CD4-positive, alpha-beta T cell treated with Interleukin-21 for 1 hour (primary cell): Measurements from ENCODE around the gene VWA8.
"Not testable (repeated sequence)": the region's sequence is repeated elsewhere in the genome, so short reads cannot be mapped to it uniquely, and the experiment has no call there.

Experiments
- DNase-seq: peaks from one replicate; pipeline ENCODE4 v3.0.0-alpha.2; 2020

The VWA8 gene

GRCh38 chr13:41848435-41849255, 112.3 kb downstream of the VWA8 start:
- peak; percentile 6 for DNase-seq

GRCh38 chr13:41847216-41847615, 113.7 kb downstream of the VWA8 start:
- DNase-seq, result no peak

DNA sequence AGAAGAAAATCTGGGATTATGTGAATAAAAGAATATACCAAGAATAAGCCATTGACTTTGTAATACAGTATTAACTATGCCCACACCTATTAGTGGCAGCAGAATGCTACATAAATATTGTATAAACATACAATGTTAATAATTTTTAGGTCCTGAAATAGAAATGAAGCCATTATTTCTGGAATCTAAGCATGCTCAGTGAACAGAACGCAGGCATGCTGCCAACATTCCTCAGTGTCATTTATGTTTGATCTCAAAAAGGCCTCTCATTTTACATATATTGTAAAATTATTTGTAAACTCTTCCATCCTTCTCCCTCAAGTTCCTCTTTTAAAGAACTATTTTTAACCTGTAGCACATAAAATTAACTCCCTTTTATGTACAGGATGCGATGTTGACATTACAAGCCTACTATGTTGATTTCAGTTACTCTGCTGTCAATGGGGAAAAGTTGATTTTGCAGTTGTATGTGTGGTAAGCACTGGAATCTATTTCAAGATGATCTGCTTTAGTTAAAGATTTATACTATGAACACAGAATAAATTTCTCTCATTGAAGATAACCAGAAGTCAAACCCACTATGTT, 118.8 kb downstream of the VWA8 start:
- DNase-seq, result no peak

DNA sequence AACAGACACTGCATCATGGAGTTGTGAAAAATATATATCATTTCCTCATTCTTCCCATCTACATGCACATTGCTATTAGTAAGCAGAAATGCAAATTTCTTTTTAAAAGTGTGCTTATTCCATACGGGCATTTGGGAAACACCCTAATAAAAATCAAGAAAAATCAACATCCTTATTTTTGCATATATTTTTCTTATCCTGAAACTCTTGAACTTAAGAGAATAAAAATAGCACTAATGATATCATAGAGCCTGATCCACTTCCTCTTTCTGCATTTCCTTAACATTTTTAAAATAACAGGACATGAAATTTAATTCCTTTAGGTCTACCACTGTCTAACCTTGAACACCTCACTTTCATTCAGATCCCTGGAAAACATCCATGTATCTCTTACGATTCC, 123.3 kb downstream of the VWA8 start:
- no peak for DNase-seq

- DNase-seq, result no peak
Measured at GRCh38 chr13:41835871-41836270, 125.0 kb downstream of the VWA8 start.

DNA sequence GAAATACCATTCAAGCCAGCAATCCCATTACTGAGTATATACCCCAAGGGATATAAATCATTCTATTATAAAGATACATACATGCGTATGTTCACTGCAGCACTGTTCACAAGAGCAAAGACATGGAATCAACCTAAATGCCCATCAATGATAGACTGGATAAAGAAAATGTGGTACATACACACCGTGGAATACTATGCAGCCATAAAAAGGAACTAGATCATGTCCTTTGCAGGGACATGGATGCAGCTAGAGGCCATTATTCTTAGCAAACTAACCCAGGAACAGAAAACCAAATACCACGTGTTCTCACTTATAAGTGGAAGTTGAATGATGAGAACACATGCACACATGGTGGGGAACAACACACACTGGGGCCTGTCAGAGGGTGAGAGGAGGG, 126.2 kb downstream of the VWA8 start:
- not testable (repeated sequence) for DNase-seq

- no peak for DNase-seq
Measured at GRCh38 chr13:41833831-41834230, 127.1 kb downstream of the VWA8 start.

- DNase-seq, result no peak
Measured at GRCh38 chr13:41833201-41833600, 127.7 kb downstream of the VWA8 start.

GRCh38 chr13:41827507-41828213, 133.2 kb downstream of the VWA8 start:
- DNase-seq, result no peak

DNA sequence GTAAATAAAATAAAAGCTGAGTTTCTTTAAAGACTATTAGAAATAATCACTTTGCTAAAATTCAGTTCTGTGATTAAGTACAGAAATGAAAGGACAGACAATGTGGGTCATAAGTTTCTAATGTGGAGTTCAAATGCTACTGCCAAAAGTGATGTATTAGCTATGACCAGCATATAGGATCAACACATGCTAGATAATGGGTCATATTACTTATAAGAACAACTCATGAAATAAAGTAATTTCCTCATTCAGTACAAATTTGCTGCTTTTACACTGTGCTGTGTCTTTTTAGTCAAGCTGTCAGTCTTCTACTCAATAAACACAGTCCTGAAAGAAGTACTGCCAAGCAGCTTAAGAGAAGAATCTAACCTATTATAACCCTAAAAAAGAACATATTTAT, 135.2 kb downstream of the VWA8 start:
- DNase-seq, result no peak

DNA sequence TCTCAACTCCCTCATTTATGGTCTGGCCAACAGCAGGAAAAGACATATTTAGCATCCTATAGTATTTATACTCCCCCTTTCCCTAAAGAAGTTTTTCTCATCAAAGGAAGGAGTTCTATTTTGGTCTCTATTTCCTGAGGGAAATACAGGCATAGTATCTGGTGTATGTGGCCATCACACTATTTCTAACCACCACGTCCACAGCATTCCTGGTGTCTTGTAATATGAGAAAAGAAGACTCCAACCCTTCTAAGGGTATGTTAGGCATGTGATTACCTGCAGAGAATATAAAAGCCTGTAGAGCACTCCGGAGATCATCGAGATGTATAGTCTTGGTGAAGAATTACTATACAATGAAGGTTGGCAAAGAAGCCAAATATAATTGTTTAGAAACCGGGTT, 137.4 kb downstream of the VWA8 start:
- DNase-seq, result no peak

- no peak for DNase-seq
Measured at GRCh38 chr13:41822560-41822959, 138.3 kb downstream of the VWA8 start.

GRCh38 chr13:41821238-41821594, 139.7 kb downstream of the VWA8 start:
- DNase-seq, result no peak

- no peak for DNase-seq
Measured at GRCh38 chr13:41820581-41821237, 140.2 kb downstream of the VWA8 start.

DNA sequence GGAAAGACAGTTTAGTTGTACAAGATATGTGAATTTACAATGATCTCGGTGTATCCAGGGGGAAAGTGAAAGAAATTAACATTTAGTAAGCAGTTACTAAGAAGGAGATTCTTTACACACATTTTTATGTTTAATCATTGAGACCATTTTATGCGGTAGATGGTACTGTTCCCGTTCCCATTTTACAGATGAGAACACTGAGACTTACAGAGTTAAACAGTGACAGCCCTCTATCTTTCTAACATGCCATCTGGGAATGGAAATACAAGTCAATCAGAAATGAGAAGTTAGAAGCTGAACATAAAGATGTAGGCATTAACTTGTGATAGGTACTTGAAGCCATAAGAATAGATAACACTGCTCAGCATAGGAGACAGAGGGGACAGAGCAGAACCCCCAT, 144.9 kb downstream of the VWA8 start:
- DNase-seq, result no peak

- no peak for DNase-seq
Measured at GRCh38 chr13:41813426-41813825, 147.5 kb downstream of the VWA8 start.

DNA sequence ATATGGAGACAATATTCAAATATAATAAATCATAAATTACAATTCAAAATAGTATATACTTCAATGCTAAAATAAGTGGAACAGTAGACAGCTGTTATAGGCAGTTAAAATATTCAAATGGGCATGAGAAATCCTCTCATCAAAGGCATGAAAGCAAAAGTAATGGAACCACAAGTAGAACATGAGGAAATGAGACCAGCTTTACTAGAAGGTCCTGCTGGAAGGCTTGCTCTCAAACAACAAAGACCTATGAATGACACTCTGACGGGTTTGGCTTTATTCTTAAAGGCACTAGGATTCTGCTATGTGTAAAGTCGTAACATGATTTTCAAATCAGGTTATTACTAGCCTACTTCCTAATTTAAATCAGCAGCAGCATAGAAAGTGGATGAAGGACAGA, 148.1 kb downstream of the VWA8 start:
- no peak for DNase-seq

GRCh38 chr13:41812237-41812636, 148.7 kb downstream of the VWA8 start:
- DNase-seq, result no peak

DNA sequence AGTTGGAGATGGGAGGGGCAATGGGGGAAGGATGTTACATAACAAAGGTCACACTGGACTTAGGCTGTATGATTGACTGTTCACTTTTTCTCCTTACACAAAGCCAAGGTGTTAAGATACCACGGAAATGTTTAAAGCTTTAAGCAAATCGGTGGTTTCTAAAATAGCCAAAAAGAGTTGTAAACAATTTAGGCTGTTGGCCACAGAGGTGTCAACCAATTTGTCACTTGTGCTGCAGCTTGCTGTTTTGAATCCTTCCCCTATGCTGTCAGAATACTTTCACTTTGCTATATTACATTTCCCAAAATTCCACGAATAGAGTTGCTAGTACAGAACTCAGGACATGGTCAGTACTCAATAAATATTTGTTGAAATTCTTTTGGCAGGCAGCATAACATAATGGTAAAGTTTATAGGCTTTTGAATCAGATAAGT, 149.3 kb downstream of the VWA8 start:
- DNase-seq, result peak; percentile 42

GRCh38 chr13:41809962-41810361, 150.9 kb downstream of the VWA8 start:
- DNase-seq, result no peak

- DNase-seq, result not testable (repeated sequence)
Measured at GRCh38 chr13:41803445-41803735, 157.5 kb downstream of the VWA8 start.

DNA sequence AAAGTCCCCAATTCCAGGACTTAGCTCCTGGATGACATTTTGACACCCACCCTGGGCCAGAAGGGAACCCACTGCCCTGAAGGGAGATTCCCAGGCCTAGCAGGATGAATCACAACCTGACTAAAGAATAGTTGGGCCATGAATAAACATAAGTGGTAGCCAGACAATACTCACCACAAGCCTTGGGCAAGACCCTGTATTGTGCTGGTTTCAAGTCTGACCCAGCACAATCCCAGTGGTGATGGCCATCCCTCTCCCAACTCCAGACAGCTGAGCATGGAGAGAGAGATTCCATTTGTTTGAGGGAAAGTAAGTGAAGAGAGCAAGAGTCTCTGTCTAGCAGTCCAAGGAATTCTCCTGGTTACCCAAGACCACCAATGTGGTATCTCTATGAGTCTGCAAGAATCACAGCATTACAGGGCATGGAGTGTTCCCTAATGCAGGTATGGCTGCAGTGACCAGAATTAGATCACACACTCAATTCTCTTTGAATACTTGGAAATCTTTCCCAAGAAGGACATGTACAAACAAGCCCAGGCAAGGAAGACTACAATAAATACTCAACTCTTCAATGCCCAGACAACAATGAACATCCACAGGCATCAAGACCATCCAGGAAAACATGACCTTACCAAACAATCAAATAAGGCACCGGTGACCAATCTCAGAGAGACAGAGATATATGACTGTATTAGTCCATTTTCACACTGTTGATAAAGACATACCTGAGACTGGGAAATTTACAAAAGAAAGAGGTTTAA, 158.0 kb downstream of the VWA8 start:
- no peak for DNase-seq
